ENCODE measurements around the gene SKIC8.
"Not testable (repeated sequence)": the region's sequence is repeated elsewhere in the genome, so short reads cannot be mapped to it uniquely, and the experiment has no call there.

Gene SKIC8

DNA sequence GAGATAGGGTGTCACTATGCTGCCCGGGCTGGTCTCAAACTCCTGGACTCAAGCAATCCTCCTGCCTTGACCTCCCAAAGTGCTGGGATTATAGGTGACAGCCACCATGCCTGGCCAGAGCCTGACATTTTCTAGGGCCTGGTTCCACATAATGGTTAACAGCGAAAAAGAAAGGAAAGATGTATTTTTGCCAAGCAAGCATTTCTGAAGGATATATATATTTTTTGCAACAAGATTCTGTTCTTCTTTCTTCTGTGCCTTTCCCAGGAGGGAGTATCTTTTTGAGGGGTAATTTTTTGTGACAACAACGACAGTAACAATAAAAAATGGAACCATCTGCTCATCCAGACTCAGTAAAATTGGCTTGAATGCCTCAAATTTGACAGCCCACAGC lies 43.4 kb downstream of the SKIC8 start:
- TF ChIP-seq CTCF (conservative IDR thresholded peaks at IDR 0.05; ENCODE audit: low read depth) = no peak
- CTCF ChIA-PET = interaction anchor here (0.6 kb wide), 1 partner anchor 11 kb away, joined by 3 read pairs; no protein-coding TSS in a partner anchor
- POLR2A ChIA-PET (ENCODE audit: low non-redundant PET) = no interaction called here
- no peak overlapping the region for H3K27ac ChIP-seq
- no peak for DNase-seq (ENCODE audit: low spot score)

DNA sequence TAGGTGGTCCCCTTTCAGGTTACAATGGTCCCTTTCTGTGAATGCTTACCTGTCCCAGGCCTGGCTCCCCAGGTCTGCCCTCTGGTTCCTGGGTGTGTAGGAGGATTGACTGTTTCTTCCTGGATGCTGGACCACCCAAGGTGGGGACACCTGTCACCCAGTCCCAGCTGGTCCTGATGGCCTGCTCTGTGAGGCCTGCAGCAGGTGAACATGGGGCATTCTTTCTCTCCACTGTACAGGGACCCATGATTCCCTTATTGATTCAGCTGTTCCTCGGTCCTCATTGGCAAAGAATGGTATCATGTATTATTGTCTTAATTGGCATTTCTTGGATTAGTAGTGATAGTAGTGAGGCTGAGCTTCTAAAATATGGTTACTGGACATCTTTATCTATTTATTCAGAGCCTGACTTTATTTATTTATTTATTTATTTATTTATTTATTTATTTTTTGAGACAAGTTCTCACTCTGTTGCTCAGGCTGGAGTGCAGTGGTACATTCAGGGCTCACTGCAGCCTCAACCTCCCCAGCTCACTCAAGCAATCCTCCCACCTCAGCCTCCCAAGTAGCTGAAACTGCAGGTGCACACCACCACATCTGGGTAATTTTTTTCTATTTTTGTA lies 43.9 kb downstream of the SKIC8 start:
- no peak overlapping the region for H3K27ac ChIP-seq
- CTCF ChIA-PET = interaction anchor here (0.6 kb wide), 1 partner anchor 11 kb away, joined by 3 read pairs; no protein-coding TSS in a partner anchor
- no peak for DNase-seq (ENCODE audit: low spot score)
- POLR2A ChIA-PET (ENCODE audit: low non-redundant PET) = no interaction called here
- TF ChIP-seq CTCF (conservative IDR thresholded peaks at IDR 0.05; ENCODE audit: low read depth) = no peak

DNA sequence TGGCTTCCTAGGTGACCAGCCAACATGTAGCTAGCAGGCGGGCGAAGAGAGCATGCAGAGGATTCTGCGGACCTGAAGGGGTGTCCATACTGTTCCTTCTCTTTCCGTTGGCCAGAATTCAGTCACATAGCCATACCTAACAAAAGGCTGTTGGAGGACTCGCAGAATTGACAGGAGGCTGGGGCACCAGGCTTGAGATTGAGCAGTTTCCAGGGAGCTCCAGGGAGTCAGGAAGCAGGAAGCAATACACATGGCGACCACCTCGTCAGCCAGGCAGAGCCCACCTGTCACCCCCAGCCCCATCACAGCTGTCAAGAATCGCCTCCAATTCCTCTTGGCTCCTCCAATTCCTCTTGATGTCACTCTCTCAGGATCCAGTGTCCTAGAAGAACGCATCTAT lies 48.3 kb downstream of the SKIC8 start:
- DNase-seq (ENCODE audit: low spot score) = no peak
- no peak overlapping the region for H3K27ac ChIP-seq
- ChIA-PET POLR2A (ENCODE audit: low non-redundant PET) (no interaction called here), CTCF (interaction anchor here (1.2 kb wide), 1 partner anchor 15 kb away, joined by 3 read pairs; no protein-coding TSS in a partner anchor)
- no peak for TF ChIP-seq CTCF (conservative IDR thresholded peaks at IDR 0.05; ENCODE audit: low read depth)

GRCh38 chr15:78249131-78249530 lies 50.3 kb downstream of the SKIC8 start:
- H3K27ac ChIP-seq = no peak overlapping the region
- ChIA-PET CTCF (interaction anchor here (0.6 kb wide), 1 partner anchor 320 kb away, joined by 7 read pairs; no protein-coding TSS in a partner anchor), POLR2A (ENCODE audit: low non-redundant PET) (no interaction called here)
- TF ChIP-seq CTCF (conservative IDR thresholded peaks at IDR 0.05; ENCODE audit: low read depth) = no peak
- no peak for DNase-seq (ENCODE audit: low spot score)

GRCh38 chr15:78247911-78248310 lies 51.5 kb downstream of the SKIC8 start:
- CTCF ChIA-PET = no interaction called here
- H3K27ac ChIP-seq = no peak overlapping the region
- no peak for DNase-seq (ENCODE audit: low spot score)
- no peak for TF ChIP-seq CTCF (conservative IDR thresholded peaks at IDR 0.05; ENCODE audit: low read depth)
- POLR2A ChIA-PET (ENCODE audit: low non-redundant PET) = no interaction called here

DNA sequence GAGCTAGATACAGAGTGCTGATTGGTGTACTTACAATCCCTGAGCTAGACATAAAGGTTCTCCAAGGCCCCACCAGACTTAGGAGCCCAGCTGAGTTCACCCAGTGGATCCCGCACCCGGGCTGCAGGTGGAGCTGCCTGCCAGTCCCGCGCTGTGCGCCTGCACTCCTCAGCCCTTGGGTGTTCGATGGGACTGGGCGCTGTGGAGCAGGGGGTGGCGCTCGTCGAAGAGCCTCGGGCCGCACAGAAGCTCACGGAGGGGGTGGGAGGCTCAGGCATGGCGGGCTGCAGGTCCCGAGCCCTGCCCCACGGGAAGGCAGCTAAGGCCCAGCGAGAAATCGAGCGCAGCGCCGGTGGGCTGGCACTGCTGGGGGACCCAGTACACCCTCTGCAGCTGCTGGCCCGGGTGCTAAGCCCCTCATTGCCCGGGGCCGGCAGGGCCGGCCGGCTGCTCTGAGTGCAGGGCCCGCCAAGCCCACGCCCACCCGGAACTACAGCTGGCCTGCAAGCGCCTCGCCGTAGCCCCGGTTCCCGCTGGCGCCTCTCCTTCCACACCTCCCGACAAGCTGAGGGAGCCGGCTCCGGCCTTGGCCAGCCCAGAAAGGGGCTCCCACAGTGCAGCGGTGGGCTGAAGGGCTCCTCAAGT lies 53.3 kb downstream of the SKIC8 start:
- DNase-seq (ENCODE audit: low spot score); POLR2A ChIA-PET (ENCODE audit: low non-redundant PET); H3K27ac ChIP-seq: not testable (repeated sequence)
- CTCF ChIA-PET = interaction anchor here (0.6 kb wide), 1 partner anchor 133 kb away, joined by 7 read pairs; no protein-coding TSS in a partner anchor

- DNase-seq (ENCODE audit: low spot score); H3K27ac ChIP-seq; POLR2A ChIA-PET (ENCODE audit: low non-redundant PET): not testable (repeated sequence)
- CTCF ChIA-PET = interaction anchor here (2.0 kb wide), 1 partner anchor 68 kb away, joined by 5 read pairs; no protein-coding TSS in a partner anchor
Measured at GRCh38 chr15:78245392-78245791, 54.0 kb downstream of the SKIC8 start.

Measured in RWPE1 (cell line).